IMR-90 (cell line): ENCODE measurements around the gene CYFIP1. TPM values are rescaled to one million over a fixed set of nuclear protein-coding genes. Genes with fewer than 3 reads are reported as not detected.

Source experiments
- ATAC-seq: fragments of 200-7000 bp; cut with Tn5 transposase; 2 replicates; pipeline ENCODE4 v1.9.1; 2020; ENCODE audit warnings: low read depth, mild to moderate bottlenecking, moderate library complexity
- BruUV-seq: library from RNA; stranded (reverse); fragments of 400-500 nt; replicated peaks from 2 replicates; lab custom pipeline; 2021; lab: Mats Ljungman, UMichigan
- CTCF ChIA-PET: fragments of 300-600 bp; formaldehyde crosslinking; extraction: SDS; loops from one replicate; lab custom pipeline; 2021; ENCODE audit warnings: antibody characterized with exemption; lab: Yijun Ruan, JAX
- POLR2A ChIA-PET: fragments of 300-600 bp; sonication (Branson Sonifier 250); formaldehyde crosslinking; loops from one replicate; lab custom pipeline; 2022; ENCODE audit warnings: antibody characterized with exemption; ENCODE audit not compliant: unreplicated experiment; lab: Charles Lee
- DNase-seq: peaks from one replicate; pipeline ENCODE4 v3.0.0; 2013
- H2AFZ ChIP-seq: replicated peaks from 2 replicates; pipeline ENCODE3; 2013; ENCODE audit warnings: low read length, mild to moderate bottlenecking; ENCODE audit not compliant: poor library complexity
- H2AK5ac ChIP-seq: 2 replicates; pipeline ENCODE4 v1.6.1; 2013; ENCODE audit warnings: low read depth, low read length, inconsistent platforms
- H2AK9ac ChIP-seq: replicated peaks from 2 replicates; pipeline ENCODE3; 2013; ENCODE audit warnings: mild to moderate bottlenecking, low read depth, low read length, moderate library complexity; ENCODE audit not compliant: poor library complexity
- H2BK120ac ChIP-seq: 2 replicates; pipeline ENCODE4 v1.6.1; 2013; ENCODE audit warnings: low read depth, low read length, inconsistent platforms
- H2BK15ac ChIP-seq: 3 replicates; pipeline ENCODE4 v1.6.1; 2013; ENCODE audit warnings: low read depth, low read length, inconsistent platforms
- H2BK20ac ChIP-seq: 2 replicates; pipeline ENCODE4 v1.6.1; 2013; ENCODE audit warnings: low read depth, mild to moderate bottlenecking, inconsistent platforms, low read length, moderate library complexity
- H2BK5ac ChIP-seq: 2 replicates; pipeline ENCODE4 v1.6.1; 2013; ENCODE audit warnings: mild to moderate bottlenecking, low read depth, low read length, inconsistent platforms; ENCODE audit not compliant: poor library complexity, severe bottlenecking
- H3K14ac ChIP-seq: replicated peaks from 2 replicates; pipeline ENCODE4 v1.6.1; 2013; ENCODE audit warnings: low read depth, low read length, inconsistent platforms
- H3K18ac ChIP-seq: 2 replicates; pipeline ENCODE4 v1.6.1; 2013; ENCODE audit warnings: low read depth, low read length, control low read depth
- H3K23ac ChIP-seq: 2 replicates; pipeline ENCODE4 v1.6.1; 2013; ENCODE audit warnings: low read depth, low read length, inconsistent platforms
- H3K27ac ChIP-seq: 2 replicates; pipeline ENCODE4 v1.5.1; 2013; ENCODE audit warnings: mild to moderate bottlenecking, control low read depth, low read length; ENCODE audit not compliant: insufficient read depth
- H3K27me3 ChIP-seq: 2 replicates; pipeline ENCODE4 v1.6.1; 2013; ENCODE audit warnings: low read length; ENCODE audit not compliant: control insufficient read depth, insufficient read depth
- H3K36me3 ChIP-seq: 2 replicates; pipeline ENCODE4 v1.6.1; 2013; ENCODE audit warnings: low read length, mixed read lengths; ENCODE audit not compliant: control insufficient read depth, insufficient read depth
- H3K4ac ChIP-seq: 2 replicates; pipeline ENCODE4 v1.6.1; 2013; ENCODE audit warnings: low read depth, low read length, inconsistent platforms
- H3K4me1 ChIP-seq: 2 replicates; pipeline ENCODE4 v1.6.1; 2013; ENCODE audit warnings: low read length, mixed read lengths; ENCODE audit not compliant: control insufficient read depth, insufficient read depth
- H3K4me2 ChIP-seq: 2 replicates; pipeline ENCODE4 v1.6.1; 2013; ENCODE audit warnings: low read depth, mild to moderate bottlenecking, control low read depth, low read length, moderate library complexity
- H3K4me3 ChIP-seq: 2 replicates; pipeline ENCODE4 v1.5.1; 2013; ENCODE audit warnings: low read depth, mild to moderate bottlenecking, control low read depth, low read length, moderate library complexity; ENCODE audit not compliant: insufficient read depth
- H3K56ac ChIP-seq: 2 replicates; pipeline ENCODE4 v1.6.1; 2013; ENCODE audit warnings: low read length, inconsistent platforms; ENCODE audit not compliant: insufficient read depth; ENCODE audit errors: extremely low read depth
- H3K79me1 ChIP-seq, 2 experiments: 2 replicates each; pipeline ENCODE4 v1.6.1; 2013; ENCODE audit warnings: low read length in 2 of 2, inconsistent platforms in 1 of 2, low read depth in 1 of 2
- H3K9ac ChIP-seq: 2 replicates; pipeline ENCODE4 v1.6.1; 2013; ENCODE audit warnings: low read depth, low read length, control low read depth
- H3K9me1 ChIP-seq: 2 replicates; pipeline ENCODE4 v1.6.1; 2013; ENCODE audit warnings: low read length, inconsistent platforms; ENCODE audit not compliant: insufficient read depth
- H3K9me3 ChIP-seq: 2 replicates; pipeline ENCODE4 v1.6.1; 2013; ENCODE audit warnings: low read length; ENCODE audit not compliant: control insufficient read depth, insufficient read depth
- H4K20me1 ChIP-seq: 2 replicates; pipeline ENCODE4 v1.6.1; 2013; ENCODE audit warnings: low read length, inconsistent platforms; ENCODE audit not compliant: insufficient read depth
- H4K5ac ChIP-seq: 2 replicates; pipeline ENCODE4 v1.6.1; 2013; ENCODE audit warnings: mild to moderate bottlenecking, low read depth, low read length, control low read depth
- H4K8ac ChIP-seq, 2 experiments: 2 replicates each; pipeline ENCODE4 v1.6.1; 2013; ENCODE audit warnings: low read depth in 2 of 2, low read length in 2 of 2, control low read depth in 1 of 2, inconsistent platforms in 1 of 2
- H4K91ac ChIP-seq: 2 replicates; pipeline ENCODE4 v1.6.1; 2013; ENCODE audit warnings: low read depth, low read length, inconsistent platforms; ENCODE audit not compliant: insufficient read depth
- CEBPB ChIP-seq: IDR thresholded peaks from 2 replicates; pipeline ENCODE4 v1.6.1; 2012; ENCODE audit warnings: low read depth, low read length, improper control_type of control experiment
- CTCF ChIP-seq: conservative IDR thresholded peaks from 2 replicates; pipeline ENCODE4 v1.5.1; 2012; ENCODE audit warnings: mild to moderate bottlenecking, low read depth, low read length, improper control_type of control experiment
- MAZ ChIP-seq: IDR thresholded peaks from 2 replicates; pipeline ENCODE4 v1.6.1; 2012; ENCODE audit warnings: low read depth, mild to moderate bottlenecking, low read length, improper control_type of control experiment, moderate library complexity, borderline replicate concordance
- RCOR1 ChIP-seq: IDR thresholded peaks from 2 replicates; pipeline ENCODE4 v1.6.1; 2012; ENCODE audit warnings: mild to moderate bottlenecking, low read length, improper control_type of control experiment; ENCODE audit not compliant: insufficient replicate concordance
- WGBS, 2 experiments: methylation state at CpG; one replicate each; pipeline versions ENCODE4 v1.1.5 to v1.1.7; 2013; ENCODE audit warnings: missing lambda C conversion rate in 2 of 2; ENCODE audit not compliant: insufficient read length in 1 of 2; ENCODE audit errors: extremely low coverage in 2 of 2; 5-methylcytosine and 5-hydroxymethylcytosine counted together
- dilution Hi-C: fragments of 300-500 bp; cut with HindIII; formaldehyde crosslinking; loops from one replicate; pipeline ENCODE4 v1.14.3; 2018; ENCODE audit warnings: low sequenced_read_pairs; ENCODE audit not compliant: unreplicated experiment
- in situ Hi-C: fragments of 300-500 bp; cut with MboI; formaldehyde crosslinking; loops from 3 replicates; pipeline ENCODE4 v1.14.3; 2019; ENCODE audit warnings: low sequenced_read_pairs, inconsistent platforms, mixed read lengths
- intact Hi-C: fragments of 100-400 bp; cut with micrococcal nuclease; formaldehyde crosslinking; loops from 2 replicates; pipeline ENCODE4 v1.10.0; 2022
- polyA plus RNA-seq, 3 experiments: library from polyadenylated mRNA; depleted of rRNA; stranded (reverse); fragments of >200 nt; gene quantifications; 2 replicates each; pipeline ENCODE4 v1.2.3, GENCODE V29; 2012; ENCODE audit warnings: low replicate concordance in 1 of 3
- total RNA-seq: library from RNA; depleted of rRNA; stranded (reverse); fragments of >200 nt; gene quantifications from 2 replicates; pipeline ENCODE4 v1.2.3, GENCODE V29; 2012

Gene CYFIP1
- total and polyA plus RNA-seq, 2 of the 4 experiments (the other 2 are of a cell fraction) = 58.4 to 163 TPM

GRCh38 chr15:22927761-22928160, 52.4 kb downstream of the CYFIP1 start:
- Histone ChIP-seq H2BK120ac (no peak overlapping the region), H3K4me2 (no peak overlapping the region), H3K9me3 (no peaks in the 10 kb centered on the region), H3K4me3 (no peak overlapping the region), H3K36me3 (peaks cover 32% of the 10 kb centered on the region), H3K4me1 (no peaks in the 10 kb centered on the region), H3K27me3 (no peaks in the 10 kb centered on the region), H3K27ac (no peak overlapping the region), H3K23ac (no peak overlapping the region), H2AK5ac (no peak overlapping the region), H2BK15ac (no peak overlapping the region), H2AK9ac (no peak overlapping the region), H3K79me1 (peaks cover 0 to 3% of the 10 kb centered on the region in 2 experiments; a peak in 3 of 4 replicates), H3K14ac (no peak overlapping the region), H3K18ac (no peak overlapping the region), H2AFZ (no peak overlapping the region), H4K5ac (no peak overlapping the region), H3K9me1 (no peaks in the 10 kb centered on the region; the same call in none of the 2 replicates), H2BK20ac (no peak overlapping the region), H4K8ac (no peak overlapping the region), H2BK5ac (no peak overlapping the region), H3K4ac (no peak overlapping the region), H4K20me1 (no peaks in the 10 kb centered on the region), H3K9ac (no peak overlapping the region), H4K91ac (no peak overlapping the region), H3K56ac (no peak overlapping the region)
- dilution Hi-C loops = no loop called here
- WGBS, 2 experiments = 98% methylated on average over 13 of the region's 25 CpGs; no CpG with 5 or more reads in 1 of the 2 experiments
- TF ChIP-seq MAZ (no peak), CTCF (no peak), CEBPB (no peak), RCOR1 (no peak)
- in situ Hi-C loops = no loop called here
- intact Hi-C loops = no loop called here
- ChIA-PET CTCF (no interaction called here), POLR2A (no interaction called here)
- no peak for DNase-seq
- ATAC-seq = no peak
- BruUV-seq = no TSS peak
